Eye (tissue), 1 donor: Measurements from ENCODE around the gene NLGN4X.
A peak's percentile ranks its signal among the peaks of the same experiment; 100 is the strongest.

ENCODE experiments used
- DNase-seq: peaks from one replicate; pipeline ENCODE4 v3.0.0-alpha.2; 2015

NLGN4X gene

GRCh38 chrX:6228720-6229119 is at the start of gene NLGN4X:
NLGN4X (minus strand) TSS chrX:6228867; CDS start chrX:6151466, 77,401 bp downstream.
- DNase-seq, result peak; percentile 50

- DNase-seq, result no peak
Observed at GRCh38 chrX:6266041-6266440, 37.4 kb upstream of the NLGN4X start.

DNA sequence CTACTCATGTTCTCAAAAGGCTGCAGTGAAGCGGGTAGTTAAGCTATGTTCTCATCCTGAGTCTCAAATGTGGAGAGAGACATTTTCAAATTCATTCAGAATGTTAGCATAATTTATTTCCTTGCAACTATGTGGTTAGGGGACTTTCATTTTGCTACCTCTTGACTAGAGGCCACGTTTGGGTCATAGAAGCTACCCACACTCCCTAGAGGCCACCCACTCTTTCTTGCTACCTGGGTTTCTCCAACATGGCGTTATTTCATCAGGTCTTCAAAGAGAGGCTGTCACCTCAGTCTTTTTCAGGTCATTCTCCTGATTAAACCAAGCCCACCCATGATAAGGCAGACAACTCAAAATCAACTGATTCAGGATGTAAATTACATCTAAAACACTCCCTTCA is 34.3 kb upstream of the NLGN4X start:
- no peak for DNase-seq

- no peak for DNase-seq
Observed at GRCh38 chrX:6257025-6257424, 28.4 kb upstream of the NLGN4X start.

DNA sequence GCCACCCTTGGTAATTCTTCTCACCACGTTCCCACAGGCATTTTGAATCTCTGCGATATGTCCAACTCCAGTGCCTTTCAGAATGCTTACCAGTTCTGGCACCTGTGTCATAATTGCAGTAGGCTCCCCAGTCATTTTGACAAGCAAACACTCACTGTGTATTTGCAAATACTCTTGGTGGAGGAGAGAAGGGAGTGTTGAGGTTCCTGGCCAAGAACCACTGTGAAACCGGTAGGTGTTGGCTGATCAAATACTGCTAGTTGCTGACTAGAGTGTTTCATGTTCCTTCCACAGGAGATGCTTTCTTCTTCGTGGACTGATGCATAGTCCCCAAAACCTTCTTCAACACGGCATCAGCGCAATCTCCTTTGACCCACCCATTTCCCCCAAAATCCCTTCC is 16.0 kb upstream of the NLGN4X start:
- no peak for DNase-seq

DNA sequence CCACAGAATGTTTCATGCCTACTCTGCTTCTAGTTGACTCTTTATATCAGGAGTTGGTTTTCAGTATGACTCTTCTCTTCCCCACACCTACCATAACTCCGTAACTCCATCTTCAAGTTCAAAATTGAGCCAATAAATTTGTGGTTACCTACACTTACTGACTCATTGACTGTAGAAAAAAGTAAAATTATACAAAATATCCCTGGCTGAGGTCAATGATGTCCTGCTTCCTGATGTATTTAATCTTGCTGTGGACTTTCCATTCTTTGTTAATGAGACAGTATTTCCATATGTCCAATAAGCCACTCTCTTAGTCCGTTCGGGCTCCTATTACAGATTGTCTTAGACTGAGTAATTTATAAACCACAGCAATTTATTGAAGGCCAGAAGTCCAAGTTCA is 9.9 kb upstream of the NLGN4X start:
- DNase-seq, result no peak

DNA sequence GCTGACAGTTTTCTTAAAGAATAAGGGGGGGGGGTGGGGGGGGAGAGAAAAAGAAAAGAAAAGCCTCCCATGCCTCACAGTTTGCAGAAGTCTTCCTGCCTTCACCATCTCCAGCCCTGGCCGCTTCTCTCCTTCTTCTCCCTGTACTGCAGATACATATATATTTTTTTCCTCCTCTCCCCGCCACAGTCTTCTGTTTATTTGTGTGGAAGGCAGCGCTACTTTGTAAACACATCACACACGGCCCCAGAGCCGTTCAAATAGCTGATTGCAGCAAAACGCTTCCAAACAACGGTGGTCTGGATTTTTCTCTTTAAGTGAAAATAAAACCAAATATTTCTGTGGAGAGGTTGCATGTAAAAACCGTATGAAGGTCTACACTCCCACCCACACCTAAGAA is 732 bp downstream of the NLGN4X start:
- no peak for DNase-seq

DNA sequence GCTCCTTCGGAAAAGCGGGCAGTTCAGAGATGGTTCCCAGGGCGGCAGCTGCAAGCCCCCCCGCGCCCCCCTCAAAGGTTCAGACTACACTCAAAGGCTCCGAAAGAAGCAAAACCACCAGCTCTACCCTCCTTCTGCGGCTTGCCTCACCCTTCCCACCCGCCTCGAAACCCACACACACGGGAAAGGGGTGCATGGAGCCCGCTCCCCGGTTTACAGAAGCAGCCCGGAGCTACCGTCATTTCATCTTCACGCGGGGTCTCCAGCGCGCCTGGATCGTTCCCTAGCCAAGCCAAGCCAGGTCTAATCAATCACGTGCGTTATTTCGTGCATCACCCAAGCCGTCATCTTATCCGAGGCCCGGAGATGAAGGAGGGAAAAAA is 1.2 kb downstream of the NLGN4X start:
- peak; percentile 68 for DNase-seq

- no peak for DNase-seq
Observed at GRCh38 chrX:6226596-6227452, 1.8 kb downstream of the NLGN4X start.

DNA sequence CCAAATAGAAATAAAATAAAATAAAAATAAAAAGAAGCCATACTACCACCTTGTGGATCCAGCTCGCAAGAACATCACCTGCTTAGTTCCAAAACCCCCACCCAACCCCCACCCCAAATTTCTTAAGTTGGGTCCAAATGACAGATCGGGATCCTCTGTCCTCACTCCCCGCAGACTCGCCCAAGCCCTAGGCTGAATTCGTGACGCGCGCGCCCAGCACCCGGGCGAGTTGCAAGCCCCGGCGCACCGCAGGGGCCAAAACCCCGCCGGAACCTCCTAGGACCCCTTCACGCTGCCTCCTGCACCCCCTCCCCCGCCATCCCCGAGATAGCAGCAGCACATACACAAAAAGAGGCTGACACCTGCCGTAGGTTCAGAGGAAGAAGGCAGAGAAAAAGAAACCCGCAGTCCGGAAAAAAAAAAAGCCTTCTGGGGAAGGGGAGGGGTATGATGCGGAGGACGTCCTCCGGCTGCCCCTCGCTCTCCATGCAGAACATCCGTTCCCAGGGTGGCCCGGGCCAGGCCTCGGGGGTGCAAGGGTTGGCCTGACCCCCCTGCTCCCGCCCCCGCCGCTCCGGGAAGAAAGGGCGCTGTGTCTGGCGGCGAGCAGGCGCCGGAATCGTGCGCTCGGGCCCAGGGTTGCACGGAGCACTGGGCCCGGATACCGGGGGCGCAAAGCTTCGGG is 2.6 kb downstream of the NLGN4X start:
- peak; percentile 78 for DNase-seq

DNA sequence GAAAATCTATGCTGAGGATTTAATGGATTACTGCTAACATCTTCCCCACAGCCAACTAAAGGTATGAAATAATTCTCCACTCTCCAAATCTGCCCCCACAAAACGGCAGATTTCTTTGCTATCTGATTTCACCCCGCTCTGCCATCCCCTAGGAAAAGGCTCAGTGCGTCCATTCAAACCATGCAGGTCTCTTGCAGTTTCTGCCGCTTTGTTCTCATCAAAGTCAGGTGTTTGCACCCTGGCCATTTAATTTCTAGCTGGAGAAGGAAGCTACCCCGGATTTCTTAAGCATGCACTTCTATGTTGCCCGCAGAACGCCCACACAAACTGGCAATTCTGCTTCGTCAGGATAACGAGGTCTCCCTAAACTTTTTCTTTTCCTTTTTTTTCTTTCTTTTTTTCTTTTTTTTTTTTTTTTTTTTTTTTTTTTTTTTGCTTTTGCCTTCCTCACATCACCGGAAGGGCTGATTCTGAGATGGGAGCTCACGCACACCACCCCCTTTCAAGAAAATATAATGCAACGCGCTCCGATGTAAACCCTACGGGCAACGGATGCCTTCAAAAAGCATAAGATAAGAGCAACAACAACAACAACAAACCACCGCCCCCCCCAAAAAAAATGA is 3.3 kb downstream of the NLGN4X start:
- peak; percentile 37 for DNase-seq

- DNase-seq, result peak; percentile 1
Observed at GRCh38 chrX:6223516-6223915, 5.2 kb downstream of the NLGN4X start.

DNA sequence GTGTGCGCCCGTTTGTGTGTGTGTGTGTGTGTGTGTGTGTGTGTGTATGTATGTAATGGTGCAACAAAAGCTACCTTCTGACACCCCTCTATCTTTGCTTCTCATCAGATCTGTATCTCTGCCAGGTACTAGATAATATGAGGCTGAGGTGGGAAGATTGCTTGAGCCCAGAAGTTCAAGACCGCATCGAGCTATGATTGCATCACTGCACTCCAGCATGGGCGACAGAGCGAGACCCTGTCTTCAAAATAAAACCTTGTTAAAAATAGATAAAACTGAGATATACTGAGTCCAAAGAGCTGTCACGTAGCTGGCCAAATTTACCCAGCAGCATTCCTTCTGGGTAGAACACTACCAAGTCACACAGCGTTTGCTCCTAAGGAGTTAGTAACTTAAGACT is 18.4 kb downstream of the NLGN4X start:
- DNase-seq, result no peak

GRCh38 chrX:6203462-6204215 is 25.0 kb downstream of the NLGN4X start:
- DNase-seq, result no peak

- DNase-seq, result no peak
Observed at GRCh38 chrX:6199486-6199885, 29.2 kb downstream of the NLGN4X start.

- DNase-seq, result no peak
Observed at GRCh38 chrX:6187256-6187655, 41.4 kb downstream of the NLGN4X start.

DNA sequence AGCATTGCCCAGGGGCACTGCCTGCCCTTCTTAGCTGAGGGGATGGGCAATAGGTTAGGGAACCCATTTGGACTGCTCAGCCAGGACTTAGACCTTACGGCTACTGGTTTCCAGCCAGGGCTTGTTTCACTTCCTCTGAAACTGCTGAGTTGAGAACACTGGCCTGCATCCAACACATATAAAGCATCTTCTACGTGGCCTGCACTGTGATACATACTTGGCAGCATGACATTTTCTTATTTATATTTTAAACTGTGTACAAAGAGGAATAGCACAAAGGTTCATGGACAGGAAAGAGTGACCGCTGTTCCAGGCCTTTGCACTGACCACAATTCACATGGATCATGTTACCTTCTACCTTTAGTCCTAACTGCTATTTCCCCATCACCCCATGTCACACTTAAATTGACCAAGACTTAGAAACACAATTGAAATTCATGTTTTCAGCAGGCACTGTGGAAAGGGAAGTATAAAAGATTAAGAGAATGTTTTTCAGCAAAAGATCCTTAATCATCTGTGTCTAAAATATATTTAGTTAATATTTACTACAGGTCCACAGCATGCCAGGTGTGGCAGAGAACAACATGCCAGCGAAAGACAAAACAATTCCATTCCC is 43.7 kb downstream of the NLGN4X start:
- DNase-seq, result no peak

- no peak for DNase-seq
Observed at GRCh38 chrX:6175914-6176313, 52.8 kb downstream of the NLGN4X start.

GRCh38 chrX:6170424-6170823 is 58.2 kb downstream of the NLGN4X start:
- DNase-seq, result no peak

DNA sequence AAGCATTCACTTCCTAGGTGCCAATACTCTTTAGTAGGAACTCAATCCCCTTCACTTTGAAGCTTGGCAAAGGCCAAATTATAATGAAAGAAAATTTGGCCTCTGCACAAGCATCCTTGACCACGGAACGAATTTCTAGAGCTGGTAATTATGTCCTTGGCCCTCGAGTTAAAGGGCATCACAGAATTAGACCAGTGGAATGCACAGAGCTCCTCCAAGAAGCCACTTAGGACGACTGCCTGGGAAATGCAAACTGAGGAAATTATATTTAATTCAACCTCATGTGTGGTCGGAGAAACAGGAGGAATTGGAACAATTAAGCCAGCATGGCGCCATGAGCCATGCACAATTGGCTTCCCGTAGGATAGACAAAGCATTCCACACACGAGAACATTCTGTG is 59.3 kb downstream of the NLGN4X start:
- DNase-seq, result peak; percentile 17

- no peak for DNase-seq
Observed at GRCh38 chrX:6163721-6164120, 64.9 kb downstream of the NLGN4X start.

GRCh38 chrX:6159468-6159867 is 69.2 kb downstream of the NLGN4X start:
- peak; percentile 26 for DNase-seq

GRCh38 chrX:6151971-6152370 is 76.7 kb downstream of the NLGN4X start:
- no peak for DNase-seq
